HG02678 (cell line): ENCODE results near the gene MBD1.
"Not testable (repeated sequence)": the region's sequence is repeated elsewhere in the genome, so short reads cannot be mapped to it uniquely, and the experiment has no call there.

Experiments
- ATAC-seq: cut with Tn5 transposase; IDR thresholded peaks from one replicate; pipeline ENCODE4 v1.9.1; 2021; ENCODE audit warnings: mild to moderate bottlenecking, moderate library complexity; ENCODE audit not compliant: unreplicated experiment

The MBD1 gene, protein sequence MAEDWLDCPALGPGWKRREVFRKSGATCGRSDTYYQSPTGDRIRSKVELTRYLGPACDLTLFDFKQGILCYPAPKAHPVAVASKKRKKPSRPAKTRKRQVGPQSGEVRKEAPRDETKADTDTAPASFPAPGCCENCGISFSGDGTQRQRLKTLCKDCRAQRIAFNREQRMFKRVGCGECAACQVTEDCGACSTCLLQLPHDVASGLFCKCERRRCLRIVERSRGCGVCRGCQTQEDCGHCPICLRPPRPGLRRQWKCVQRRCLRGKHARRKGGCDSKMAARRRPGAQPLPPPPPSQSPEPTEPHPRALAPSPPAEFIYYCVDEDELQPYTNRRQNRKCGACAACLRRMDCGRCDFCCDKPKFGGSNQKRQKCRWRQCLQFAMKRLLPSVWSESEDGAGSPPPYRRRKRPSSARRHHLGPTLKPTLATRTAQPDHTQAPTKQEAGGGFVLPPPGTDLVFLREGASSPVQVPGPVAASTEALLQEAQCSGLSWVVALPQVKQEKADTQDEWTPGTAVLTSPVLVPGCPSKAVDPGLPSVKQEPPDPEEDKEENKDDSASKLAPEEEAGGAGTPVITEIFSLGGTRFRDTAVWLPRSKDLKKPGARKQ

DNA sequence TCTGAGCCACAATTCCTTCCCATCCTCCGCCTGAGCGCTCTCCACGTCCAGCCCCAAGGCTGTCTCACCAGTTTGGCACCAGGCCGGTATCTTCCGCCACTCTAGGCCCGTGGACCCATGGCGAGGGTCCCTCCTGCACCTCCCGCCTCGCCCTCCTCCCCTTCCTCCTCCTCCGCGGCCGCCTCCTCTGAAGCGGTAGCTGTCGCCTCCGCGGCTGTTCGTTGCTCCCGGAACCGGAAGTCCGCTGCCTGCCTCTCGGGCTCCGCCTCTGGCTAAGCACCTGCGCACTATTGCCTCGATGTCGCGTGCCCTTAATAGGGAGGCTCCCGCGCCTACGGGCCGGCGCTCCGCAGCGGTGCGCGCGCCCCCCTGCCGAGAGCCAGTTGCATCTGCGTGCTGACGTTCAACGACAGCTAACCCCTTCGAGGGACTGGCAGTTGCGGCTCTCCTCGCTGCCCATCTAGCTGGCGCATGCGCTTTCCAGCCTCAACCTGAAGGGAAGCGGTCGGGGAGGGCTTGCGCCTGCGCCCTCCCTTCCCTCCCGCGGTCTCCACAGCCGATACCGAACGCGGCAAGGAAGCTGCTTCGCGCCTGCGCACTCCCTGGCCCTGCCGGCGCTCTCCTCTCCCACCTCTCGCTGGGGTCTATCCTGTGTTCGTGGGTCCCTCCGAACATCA lies at the start of gene MBD1:
Gene MBD1 (minus strand): TSS at position 229 of the 677 bp plus-strand sequence. CDS start 1,531 bp downstream, outside the sequence.
- ATAC-seq = peak; percentile 89

DNA sequence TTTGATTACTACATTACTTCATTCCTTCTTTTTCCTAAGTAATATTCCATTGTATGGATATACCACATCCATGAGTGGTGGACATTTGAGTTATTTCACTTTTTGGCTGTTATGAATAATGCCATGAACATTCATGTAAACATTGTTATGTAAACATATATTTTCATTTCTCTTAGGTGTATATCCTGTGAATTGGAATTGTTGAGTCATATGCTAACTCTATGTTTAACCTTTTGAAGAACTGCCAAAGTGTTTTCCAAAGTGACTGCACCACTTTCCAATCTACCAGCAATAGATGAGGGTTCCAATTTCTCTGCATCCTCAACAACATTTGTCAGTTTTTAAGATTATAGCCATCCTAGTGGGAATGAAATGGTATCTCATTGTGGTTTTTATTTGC lies 48.9 kb upstream of the MBD1 start:
- ATAC-seq = no peak

DNA sequence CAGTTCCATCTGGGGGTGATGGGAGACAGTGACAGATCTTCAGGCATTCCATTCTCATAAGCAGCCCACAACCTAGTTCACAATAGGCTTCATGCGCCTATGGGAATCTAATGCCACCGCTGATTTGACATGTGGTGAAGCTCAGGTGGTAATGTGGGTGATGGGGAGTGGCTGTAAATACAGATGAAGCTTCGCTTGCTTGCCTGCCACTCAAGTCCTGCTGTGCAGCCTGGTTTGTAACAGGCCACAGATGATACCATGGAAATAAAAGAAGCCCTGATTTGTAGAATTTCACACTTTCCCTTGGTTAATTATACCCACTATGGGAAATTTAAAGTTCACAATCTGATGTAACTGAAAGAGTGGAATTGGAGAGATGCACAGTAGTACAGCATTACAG lies 46.7 kb upstream of the MBD1 start:
- no peak for ATAC-seq

DNA sequence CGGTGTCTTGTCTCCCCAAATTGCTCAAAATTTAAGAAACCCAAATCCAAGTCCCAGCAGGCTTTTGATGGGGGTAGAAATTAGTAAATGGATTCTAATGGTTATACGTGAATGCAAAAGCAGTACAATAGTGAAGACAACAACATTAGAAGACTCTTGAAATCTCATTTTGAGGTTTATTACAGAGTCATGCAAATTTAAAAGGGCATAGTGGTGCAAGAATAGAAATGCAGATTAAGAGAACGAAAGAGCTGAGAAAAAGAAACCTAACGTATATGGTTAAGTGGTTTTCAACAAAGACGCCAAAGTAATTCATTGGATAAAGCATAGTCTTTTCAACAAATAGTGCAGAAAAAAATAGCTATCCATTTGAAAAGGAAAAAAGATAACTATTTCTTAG lies 39.4 kb upstream of the MBD1 start:
- peak; percentile 83 for ATAC-seq

DNA sequence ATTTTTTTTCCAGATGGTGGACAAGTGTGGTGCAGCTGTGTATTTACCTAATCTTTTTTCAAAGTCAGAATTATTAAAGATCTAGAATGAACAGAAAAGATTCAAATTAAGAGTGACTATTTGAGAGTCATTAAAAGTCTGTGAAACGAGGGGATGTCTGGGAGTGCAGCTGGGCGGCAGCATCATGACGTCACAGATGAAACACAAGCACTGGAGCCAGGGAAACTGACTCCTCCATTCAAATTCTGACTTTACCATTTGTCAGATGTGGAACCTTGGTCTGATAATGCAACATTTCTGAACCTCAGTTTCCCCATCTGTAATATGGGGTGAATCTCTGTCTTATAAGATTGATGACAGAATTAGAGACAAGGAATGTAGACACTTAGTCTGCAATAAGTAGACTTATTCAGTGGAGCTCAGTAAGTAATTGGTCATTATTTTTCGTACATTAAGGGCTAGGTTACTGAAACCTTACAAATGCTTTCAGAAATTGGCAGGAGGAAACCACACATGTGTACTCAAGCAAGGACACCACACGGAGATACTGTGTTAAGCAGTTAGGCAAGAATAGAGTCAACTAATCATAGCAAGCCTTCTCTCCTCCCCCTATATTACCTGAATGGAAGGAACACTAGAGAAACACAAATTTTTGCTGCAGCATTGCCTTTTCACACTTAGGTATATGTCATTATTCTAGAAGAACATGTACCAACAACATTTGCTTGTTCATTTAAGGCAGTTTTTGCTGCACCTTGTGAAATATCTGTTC lies 34.0 kb upstream of the MBD1 start:
- ATAC-seq = peak; percentile 72

DNA sequence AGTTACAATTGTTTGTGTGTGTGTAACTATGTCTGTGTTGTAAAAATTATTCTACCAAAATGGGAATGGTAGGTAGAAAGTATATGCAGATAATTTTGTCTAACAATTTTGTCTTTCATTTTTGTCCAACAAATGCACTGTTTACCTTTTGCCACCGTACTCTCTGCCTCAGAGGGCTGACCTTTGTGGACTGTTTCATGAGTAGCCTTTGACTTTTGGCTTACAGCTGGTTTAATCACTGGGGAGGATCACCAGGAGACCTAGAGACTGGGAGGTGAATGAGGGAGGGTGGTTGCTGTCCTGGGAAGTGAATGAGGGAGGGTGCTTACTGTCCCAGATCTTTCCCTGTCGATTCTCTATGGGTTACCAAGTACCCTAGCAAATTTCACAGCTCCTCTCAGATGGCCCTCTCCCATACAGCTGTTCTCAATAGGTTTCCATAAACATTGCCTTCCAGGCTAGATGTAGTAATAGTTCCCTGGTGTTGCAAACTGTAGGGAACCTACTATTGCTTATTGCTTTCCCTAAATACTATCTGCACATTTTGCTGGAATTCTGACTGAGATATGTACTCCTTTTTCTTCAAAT lies 32.6 kb upstream of the MBD1 start:
- no peak for ATAC-seq

DNA sequence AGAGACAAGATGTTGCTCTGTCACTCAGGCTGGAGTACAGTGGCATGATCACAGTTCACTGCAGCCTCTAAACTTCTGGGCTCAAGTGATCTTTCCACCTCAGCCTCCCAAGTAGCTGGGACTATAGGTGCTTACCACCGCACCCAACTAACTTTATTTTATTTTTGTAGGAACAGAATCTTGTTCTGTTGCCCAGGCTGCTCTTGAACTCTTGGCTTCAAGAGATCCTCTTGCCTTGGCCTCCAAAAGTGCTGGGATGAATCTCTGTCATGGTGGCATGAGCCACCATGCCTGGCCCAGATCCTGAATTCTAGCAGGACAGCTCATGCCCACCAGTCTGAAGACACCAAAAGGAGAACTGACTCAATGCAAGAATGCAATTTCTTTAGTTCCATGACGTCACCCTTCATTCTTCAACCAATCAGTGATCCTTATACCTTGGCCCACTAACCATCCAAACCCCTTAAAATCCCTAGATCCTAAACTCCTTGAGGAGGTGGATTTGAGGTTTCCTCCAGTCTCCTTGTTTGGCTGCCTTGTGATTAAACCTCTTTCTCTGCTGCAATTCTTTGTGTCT lies 31.8 kb upstream of the MBD1 start:
- ATAC-seq = peak; percentile 14

DNA sequence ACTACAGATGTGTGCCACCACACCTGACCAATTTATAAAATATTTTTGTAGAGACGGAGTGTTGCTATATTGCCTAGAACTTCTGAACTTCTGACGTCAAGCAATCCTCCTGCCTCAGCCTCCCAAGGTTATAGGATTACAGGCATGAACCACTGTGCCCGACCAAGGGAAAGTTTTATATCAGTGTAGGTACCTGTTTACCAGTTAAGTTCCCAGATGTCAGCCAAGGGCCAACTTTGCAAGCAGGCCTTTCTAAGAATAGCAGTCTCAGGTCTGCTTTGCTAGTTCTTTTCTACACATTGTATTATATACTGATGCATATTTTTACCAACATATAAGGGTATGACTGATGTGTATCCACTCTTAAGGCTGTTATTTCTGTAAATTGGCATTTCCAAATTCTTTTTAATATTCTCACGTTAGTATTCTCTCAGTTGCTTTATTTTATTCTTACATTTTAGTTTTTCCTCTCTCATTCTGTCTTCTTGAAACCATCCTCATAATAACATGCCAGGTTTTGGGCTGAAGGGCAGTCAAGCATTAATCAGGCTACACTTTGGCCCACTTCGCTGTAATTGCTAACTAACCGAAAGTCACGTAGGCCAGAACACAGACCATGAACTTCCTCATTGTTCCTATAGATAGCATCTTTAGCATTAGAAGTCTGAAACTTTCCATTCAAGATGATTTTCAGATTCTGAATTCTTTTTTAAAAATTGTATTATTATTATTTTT lies 31.1 kb upstream of the MBD1 start:
- ATAC-seq = peak; percentile 74

DNA sequence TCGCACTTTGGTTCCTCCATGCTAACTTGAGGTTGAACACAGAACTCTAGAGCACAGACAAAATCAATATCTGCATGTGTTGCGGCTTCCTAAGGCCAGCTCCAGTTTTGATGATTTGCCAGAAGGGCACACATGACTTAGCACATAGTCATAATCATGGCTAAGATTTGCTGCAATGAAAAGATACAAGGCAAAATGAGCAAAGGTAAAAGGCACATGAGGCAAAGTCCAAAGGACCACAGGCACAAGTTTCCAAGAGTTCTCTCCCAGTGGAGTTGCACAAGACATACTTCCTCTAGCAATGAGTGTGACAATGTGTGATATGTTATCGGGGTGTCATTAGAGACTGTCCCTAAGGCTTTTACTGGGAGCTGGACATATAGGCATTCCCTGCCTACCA lies 30.3 kb upstream of the MBD1 start:
- no peak for ATAC-seq

DNA sequence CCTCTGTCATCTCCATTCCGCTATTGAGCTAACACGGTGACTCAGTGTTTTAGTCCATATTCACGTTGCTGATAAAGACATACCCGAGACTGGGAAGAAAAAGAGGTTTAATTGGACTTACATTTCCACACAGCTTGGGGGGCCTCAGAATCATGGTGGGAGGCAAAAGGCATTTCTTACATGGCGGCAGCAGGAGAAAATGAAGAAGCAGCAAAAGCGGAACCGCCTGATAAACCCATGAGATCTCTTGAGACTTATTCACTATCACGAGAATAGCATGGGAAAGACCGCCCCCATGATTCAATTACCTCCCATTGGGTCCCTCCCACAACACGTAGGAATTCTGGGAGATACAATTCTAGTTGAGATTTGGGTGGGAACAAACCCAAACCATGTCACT lies 28.8 kb upstream of the MBD1 start:
- ATAC-seq = no peak

DNA sequence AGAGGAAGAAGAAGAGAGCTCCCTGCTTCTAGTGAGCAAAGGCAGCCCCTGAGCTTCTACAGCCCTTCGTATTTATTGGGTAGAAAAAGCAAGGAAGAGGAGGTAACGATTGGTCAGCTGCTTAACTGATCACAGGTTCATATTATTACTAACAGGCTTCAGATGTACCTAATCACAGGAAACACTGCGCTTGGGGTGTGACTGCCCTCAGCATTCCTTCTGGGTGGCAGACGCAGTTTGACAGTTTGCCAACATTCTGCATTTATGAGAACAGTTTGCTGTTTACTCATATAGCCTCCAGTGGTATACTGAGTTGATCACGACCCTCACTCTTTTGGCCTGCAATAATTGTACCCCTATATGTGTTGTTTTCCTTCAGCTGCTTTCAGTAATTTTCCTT lies 27.5 kb upstream of the MBD1 start:
- ATAC-seq = not testable (repeated sequence)

DNA sequence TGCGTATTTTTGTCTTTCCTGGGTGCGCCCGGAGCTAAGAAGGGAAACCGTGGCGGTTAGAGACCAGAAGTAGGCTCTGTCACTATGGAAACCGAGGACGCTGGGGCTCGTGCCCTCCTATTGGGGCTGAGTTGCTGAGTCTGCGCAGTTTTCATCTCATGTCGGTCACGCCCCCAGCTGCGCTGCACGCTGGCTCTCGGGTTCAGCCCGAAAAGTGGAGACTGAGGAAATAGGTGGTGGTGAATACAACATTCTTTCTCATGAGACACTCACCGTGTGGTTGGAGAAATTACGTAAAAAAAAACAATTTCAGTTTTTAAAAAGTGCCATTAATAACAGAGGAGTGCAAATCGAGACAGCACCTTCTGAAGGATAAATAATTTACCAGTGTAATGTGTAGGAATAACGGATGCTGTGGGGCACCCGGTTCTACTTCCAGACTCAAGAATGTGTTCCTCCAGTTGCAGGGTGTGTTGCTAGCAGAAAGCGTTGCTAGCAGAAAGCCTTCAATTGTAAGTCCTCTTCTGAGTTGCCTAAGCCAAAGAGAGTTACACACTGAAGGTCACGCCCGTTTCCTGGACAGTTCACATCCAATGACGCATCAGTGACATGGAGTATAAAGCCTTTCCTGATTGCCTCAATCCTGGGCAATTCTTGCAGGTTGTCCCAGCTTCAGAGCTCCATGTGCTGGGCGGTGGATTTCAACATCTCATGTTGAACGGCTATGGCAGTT lies 26.6 kb upstream of the MBD1 start:
- ATAC-seq = peak; percentile 92

DNA sequence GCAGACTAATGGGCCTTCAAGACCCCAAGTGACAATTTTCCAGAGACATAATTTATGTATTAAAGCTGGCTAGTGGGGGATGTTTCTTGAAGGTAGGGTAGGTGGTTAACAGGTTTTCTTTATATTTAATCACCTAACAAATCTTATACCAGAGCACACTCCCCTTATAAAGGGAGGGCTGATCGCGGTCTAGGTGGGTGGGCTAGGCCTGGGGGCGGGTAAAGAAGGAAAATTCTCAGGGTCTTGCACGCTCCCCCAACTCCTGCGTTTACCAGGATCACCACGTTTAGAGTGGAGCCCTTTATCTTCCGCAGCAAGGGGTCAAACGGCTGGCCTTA lies 26.0 kb upstream of the MBD1 start:
- ATAC-seq = no peak

DNA sequence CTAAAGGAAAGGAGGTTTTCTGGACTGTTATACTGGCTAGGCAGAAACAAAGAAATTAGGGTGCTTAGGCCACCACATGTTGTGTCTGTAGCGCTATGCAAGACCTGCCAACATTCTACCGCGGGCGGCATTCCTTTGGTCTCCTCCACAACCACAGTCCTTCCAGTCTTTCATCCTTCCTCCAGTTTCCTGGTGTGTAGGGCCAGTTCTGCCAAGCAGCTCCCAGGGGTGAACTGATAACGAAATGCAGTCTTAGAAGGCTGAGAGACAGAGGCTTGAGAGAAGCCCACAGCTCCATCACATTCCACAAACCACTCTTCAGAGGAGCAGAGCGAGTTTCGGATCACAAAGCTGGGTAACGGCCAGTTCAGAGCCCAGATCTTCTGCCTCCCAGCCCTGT lies 25.6 kb upstream of the MBD1 start:
- no peak for ATAC-seq

DNA sequence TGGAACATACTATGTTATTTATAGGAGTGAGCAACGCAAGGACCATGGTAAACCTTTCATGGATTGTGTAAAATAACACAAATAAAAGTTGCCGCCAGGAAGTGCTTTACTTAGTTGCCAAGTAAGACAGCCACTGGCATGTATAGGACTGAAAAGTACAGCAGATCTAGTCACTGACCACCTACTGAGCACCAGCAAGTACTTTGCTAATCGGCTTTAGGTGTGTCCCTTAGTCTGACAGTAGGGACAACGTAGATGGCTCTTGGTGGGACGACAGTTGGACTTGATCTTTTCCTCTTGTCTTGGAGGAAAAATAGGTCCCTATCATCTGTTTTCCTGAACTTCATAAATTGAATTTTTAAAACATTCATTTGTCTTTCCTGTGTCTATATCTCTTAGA lies 19.8 kb upstream of the MBD1 start:
- no peak for ATAC-seq

DNA sequence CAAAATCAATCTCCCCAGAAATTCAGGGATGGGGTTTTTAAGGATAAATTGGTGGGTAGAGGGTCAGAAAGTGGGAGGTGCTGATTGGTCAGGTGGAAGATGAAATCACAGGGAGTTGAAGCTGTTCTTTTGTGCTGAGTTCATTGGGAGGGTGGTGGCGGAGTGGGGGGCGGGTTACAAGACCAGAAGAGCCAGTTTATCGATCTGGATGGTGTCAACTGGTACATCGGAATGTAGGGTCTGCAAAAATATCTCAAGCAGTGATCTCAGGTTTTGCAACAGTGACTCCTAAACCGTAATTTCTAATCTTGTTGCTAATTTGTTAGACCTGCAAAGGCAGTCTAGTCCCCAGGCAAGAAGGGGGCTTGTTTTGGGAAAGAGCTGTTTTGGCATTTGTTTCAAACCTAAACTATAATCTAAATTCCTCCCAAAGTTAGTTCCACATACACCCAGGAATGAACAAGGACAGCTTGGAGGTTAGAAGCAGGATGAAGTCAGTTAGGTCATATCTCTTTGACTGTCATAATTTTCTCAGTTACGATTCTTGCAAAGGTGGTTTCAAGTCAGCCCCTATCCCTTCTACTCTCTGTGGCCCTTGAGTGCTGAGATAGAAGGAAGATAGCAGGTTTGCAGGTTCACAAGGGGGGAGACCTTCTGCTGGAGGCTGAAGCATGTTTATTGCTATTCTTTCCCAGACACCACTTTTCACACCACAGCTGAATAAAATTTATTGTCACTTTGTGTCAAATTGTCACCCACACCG lies 18.5 kb upstream of the MBD1 start:
- no peak for ATAC-seq

DNA sequence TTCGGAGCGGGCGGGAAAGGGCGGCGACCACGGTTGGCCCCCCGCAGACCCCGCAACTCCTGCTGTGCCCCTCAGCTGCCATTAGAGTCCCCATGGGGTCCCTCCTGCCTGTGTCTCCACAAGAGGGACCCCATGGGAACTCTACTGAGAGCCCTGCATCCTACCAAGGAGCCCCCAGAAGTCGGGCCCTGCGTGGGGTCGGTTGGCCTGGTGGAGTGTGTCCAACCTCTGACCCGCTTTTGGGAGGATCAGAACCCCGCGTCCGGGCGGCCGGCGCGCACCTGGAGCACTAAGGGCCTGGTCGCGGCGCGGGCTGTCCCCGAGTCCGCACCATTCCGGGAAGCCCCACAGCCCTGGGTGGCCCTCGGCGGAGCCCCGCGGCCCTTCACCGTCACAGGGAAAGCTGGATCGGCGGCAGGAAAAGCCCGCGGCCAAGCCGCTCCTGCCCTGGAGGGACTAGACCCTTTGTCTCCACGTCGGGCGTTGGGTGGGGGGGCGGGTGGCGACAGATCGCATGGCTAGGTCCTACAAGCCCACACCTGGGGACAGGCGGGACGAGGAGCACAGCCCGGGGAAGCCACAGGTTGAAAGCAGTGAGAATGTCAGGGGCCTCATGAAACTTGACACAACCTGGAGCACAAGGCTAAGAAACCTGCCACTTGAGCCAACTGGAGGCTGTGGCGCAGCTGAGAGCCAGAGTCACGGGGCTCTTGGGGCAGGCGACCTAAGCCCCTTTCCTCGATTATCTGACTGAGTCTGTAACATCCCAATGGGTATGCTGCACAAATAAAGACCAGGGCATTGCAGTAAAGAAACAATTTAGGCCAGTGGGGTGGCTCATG lies 17.3 kb upstream of the MBD1 start:
- no peak for ATAC-seq
